GM12874 (cell line): ENCODE results near the gene SBNO2.

Experiments used
- CTCF ChIP-seq: IDR thresholded peaks from 2 replicates; pipeline ENCODE4 v1.5.1; 2011; ENCODE audit warnings: low read depth, mild to moderate bottlenecking, control low read depth, low read length, moderate library complexity; ENCODE audit not compliant: insufficient read depth

Gene SBNO2

GRCh38 chr19:1213391-1214286, 39.6 kb upstream of the SBNO2 start:
- no peak for TF ChIP-seq CTCF

- no peak for TF ChIP-seq CTCF
Observed at GRCh38 chr19:1211494-1212234, 37.6 kb upstream of the SBNO2 start.

- TF ChIP-seq CTCF, result no peak
Observed at GRCh38 chr19:1210227-1210538, 36.1 kb upstream of the SBNO2 start.

GRCh38 chr19:1206864-1207450, 32.9 kb upstream of the SBNO2 start:
- no peak for TF ChIP-seq CTCF

GRCh38 chr19:1206150-1206863, 32.2 kb upstream of the SBNO2 start:
- TF ChIP-seq CTCF, result no peak

- TF ChIP-seq CTCF, result no peak
Observed at GRCh38 chr19:1205114-1206099, 31.3 kb upstream of the SBNO2 start, which contains the start of gene STK11. Gene STK11 (plus strand): TSS chr19:1205778. CDS start chr19:1206914, 1,136 bp downstream.
